ENCODE results near the gene CBLC. TPM values are rescaled to one million over a fixed set of nuclear protein-coding genes. Genes with fewer than 3 reads are reported as not detected.

CBLC gene
- total and polyA plus RNA-seq, 2 of the 4 experiments (the other 2 are of a cell fraction), result not detected

GRCh38 chr19:44811122-44811419, 33.4 kb downstream of the CBLC start:
- 100% methylated on average over 2 of the region's 7 CpGs; no CpG with 5 or more reads in 1 of the 2 experiments for WGBS, 2 experiments (ENCODE audit: extremely low coverage in 2 of 2, insufficient read length in 1 of 2)
- H3K4ac ChIP-seq (ENCODE audit: low read depth, low read length), result no peak overlapping the region
- in situ Hi-C loops (cut with MboI; ENCODE audit: low sequenced_read_pairs) (no loop called here), intact Hi-C loops (cut with micrococcal nuclease) (no loop called here), dilution Hi-C loops (cut with HindIII; ENCODE audit: low sequenced_read_pairs, unreplicated experiment) (no loop called here)
- H3K14ac ChIP-seq (replicated peaks; ENCODE audit: low read depth, low read length), result no peak overlapping the region
- peaks cover 16% of the 10 kb centered on the region for H3K36me3 ChIP-seq (ENCODE audit: control insufficient read depth, insufficient read depth, low read length)
- no peak overlapping the region for H3K9ac ChIP-seq (ENCODE audit: low read depth, low read length)
- no peak overlapping the region for H3K18ac ChIP-seq (ENCODE audit: low read depth, low read length)
- H3K4me1 ChIP-seq (ENCODE audit: control insufficient read depth, insufficient read depth, low read length), result peaks cover 15% of the 10 kb centered on the region
- no peaks in the 10 kb centered on the region for H3K27me3 ChIP-seq (ENCODE audit: control insufficient read depth, insufficient read depth, low read length)
- CTCF ChIA-PET, result no interaction called here
- no peak for ATAC-seq (ENCODE audit: low read depth)
- H4K91ac ChIP-seq (ENCODE audit: insufficient read depth, low read depth, low read length), result no peak overlapping the region
- no peak overlapping the region for H4K8ac ChIP-seq (ENCODE audit: low read depth in 2 of 2, low read length in 2 of 2)
- H3K4me3 ChIP-seq (ENCODE audit: insufficient read depth, low read depth, low read length), result no peak overlapping the region
- no peak overlapping the region for H3K56ac ChIP-seq (ENCODE audit: extremely low read depth, insufficient read depth, low read length)
- H3K23ac ChIP-seq (ENCODE audit: low read depth, low read length), result no peak overlapping the region
- H2BK5ac ChIP-seq (ENCODE audit: low read depth, low read length, poor library complexity, severe bottlenecking), result no peak overlapping the region
- TF ChIP-seq RFX5 (IDR thresholded peaks at IDR 0.05; ENCODE audit: low read depth, low read length), result no peak
- TF ChIP-seq POLR2A (IDR thresholded peaks at IDR 0.05; ENCODE audit: low read depth, low read length), result no peak
- no peak for TF ChIP-seq FOS (IDR thresholded peaks at IDR 0.05; ENCODE audit: low read depth, low read length)
- no peak for TF ChIP-seq RCOR1 (IDR thresholded peaks at IDR 0.05; ENCODE audit: insufficient replicate concordance, low read length)
- TF ChIP-seq SMC3 (IDR thresholded peaks at IDR 0.05; ENCODE audit: low read depth, low read length), result no peak
- no peak for TF ChIP-seq MAZ (IDR thresholded peaks at IDR 0.05; ENCODE audit: borderline replicate concordance, low read depth, low read length)
- TF ChIP-seq NFE2L2 (IDR thresholded peaks at IDR 0.05; ENCODE audit: low read depth, low read length), result no peak
- no peak for TF ChIP-seq USF2 (IDR thresholded peaks at IDR 0.05; ENCODE audit: low read depth, low read length)
- no peak for TF ChIP-seq MAFK (IDR thresholded peaks at IDR 0.05; ENCODE audit: low read depth, low read length)
- TF ChIP-seq ELK1 (IDR thresholded peaks at IDR 0.05; ENCODE audit: borderline replicate concordance, low read depth, low read length), result no peak
- no peak overlapping the region for H2AK5ac ChIP-seq (ENCODE audit: low read depth, low read length)
- H2BK15ac ChIP-seq (ENCODE audit: low read depth, low read length), result no peak overlapping the region
- no peak overlapping the region for H4K5ac ChIP-seq (ENCODE audit: low read depth, low read length)
- no peaks in the 10 kb centered on the region for H3K9me3 ChIP-seq (ENCODE audit: control insufficient read depth, insufficient read depth, low read length)
- no peak overlapping the region for H2BK120ac ChIP-seq (ENCODE audit: low read depth, low read length)
- no TSS peak for BruUV-seq (replicated peaks)
- no peak overlapping the region for H3K27ac ChIP-seq (ENCODE audit: insufficient read depth, low read length)
- H4K20me1 ChIP-seq (ENCODE audit: insufficient read depth, low read length), result no peaks in the 10 kb centered on the region
- POLR2A ChIA-PET (ENCODE audit: unreplicated experiment), result no interaction called here
- no peak for DNase-seq
- H2BK20ac ChIP-seq (ENCODE audit: low read depth, low read length), result no peak overlapping the region
- no peak overlapping the region for H2AK9ac ChIP-seq (replicated peaks; ENCODE audit: low read depth, low read length, poor library complexity)
- no peaks in the 10 kb centered on the region for H3K9me1 ChIP-seq (ENCODE audit: insufficient read depth, low read length)
- H2AFZ ChIP-seq (replicated peaks; ENCODE audit: low read length, poor library complexity), result no peak overlapping the region
- peaks cover 5 to 9% of the 10 kb centered on the region in 2 experiments; a peak in 2 of 4 replicates for H3K79me1 ChIP-seq (ENCODE audit: low read depth in 1 of 2, low read length in 2 of 2)
- H3K4me2 ChIP-seq (ENCODE audit: low read depth, low read length), result no peak overlapping the region

Data from IMR-90 (cell line).